Stimulated activated CD8-positive, alpha-beta memory T cell treated with anti-CD3 and anti-CD28 coated beads, Interleukin-4, amount 100 ng/mL, for 24 hours (primary cell): ENCODE results near the gene ZNF506.
A peak's percentile ranks its signal among the peaks of the same experiment; 100 is the strongest.
"Not testable (repeated sequence)": the region's sequence is repeated elsewhere in the genome, so short reads cannot be mapped to it uniquely, and the experiment has no call there.

Experiments used
- DNase-seq: peaks from one replicate; pipeline ENCODE4 v3.0.0-alpha.2; 2020; ENCODE audit warnings: low read depth

Gene ZNF506

GRCh38 chr19:19778666-19779065 is 42.9 kb downstream of the ZNF506 start:
- no peak for DNase-seq

- DNase-seq: no peak
Observed at GRCh38 chr19:19777692-19778091, 43.9 kb downstream of the ZNF506 start.

GRCh38 chr19:19776206-19777008 is 45.1 kb downstream of the ZNF506 start:
- peak; percentile 91 for DNase-seq

GRCh38 chr19:19775891-19776205 is 45.7 kb downstream of the ZNF506 start:
- DNase-seq: no peak

- no peak for DNase-seq
Observed at GRCh38 chr19:19774354-19775033, 47.1 kb downstream of the ZNF506 start.

GRCh38 chr19:19771963-19772362 is 49.6 kb downstream of the ZNF506 start:
- not testable (repeated sequence) for DNase-seq

GRCh38 chr19:19769971-19770370 is 51.6 kb downstream of the ZNF506 start:
- not testable (repeated sequence) for DNase-seq

GRCh38 chr19:19758164-19758563 is 63.4 kb downstream of the ZNF506 start:
- DNase-seq: no peak

GRCh38 chr19:19752760-19753403 is 68.7 kb downstream of the ZNF506 start:
- DNase-seq: no peak

- no peak for DNase-seq
Observed at GRCh38 chr19:19751846-19752245, 69.7 kb downstream of the ZNF506 start.

GRCh38 chr19:19750842-19751790 is 70.4 kb downstream of the ZNF506 start:
- no peak for DNase-seq

GRCh38 chr19:19749908-19750841 is 71.4 kb downstream of the ZNF506 start:
- DNase-seq: no peak

GRCh38 chr19:19749117-19749907 is 72.2 kb downstream of the ZNF506 start:
- DNase-seq: no peak

- DNase-seq: no peak
Observed at GRCh38 chr19:19748249-19748938, 73.2 kb downstream of the ZNF506 start.

- no peak for DNase-seq
Observed at GRCh38 chr19:19747357-19748220, 74.0 kb downstream of the ZNF506 start.

GRCh38 chr19:19746286-19747213 is 75.0 kb downstream of the ZNF506 start:
- no peak for DNase-seq
